ENCODE results near the gene LHFPL4.

DNA sequence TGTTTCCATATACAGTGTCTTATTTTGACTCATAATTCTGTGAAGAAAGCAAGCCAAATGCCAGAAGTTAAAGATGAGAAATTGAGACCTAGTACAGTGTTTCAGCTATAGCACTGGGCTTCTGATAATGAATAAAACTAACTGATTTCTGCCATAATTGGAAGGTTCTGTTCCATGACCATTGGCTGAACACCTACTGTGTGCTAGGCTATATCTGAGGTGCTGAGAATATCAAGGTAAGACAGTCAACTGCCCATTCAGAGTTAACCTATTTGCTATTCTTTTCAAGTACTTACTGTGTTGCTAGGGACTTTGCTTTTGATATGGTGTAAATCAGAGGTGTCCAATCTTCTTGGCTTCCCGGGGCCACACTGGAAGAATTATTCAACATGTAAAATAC is 73.4 kb downstream of the LHFPL4 start:
- TF ChIP-seq GATA2 (IDR thresholded peaks at IDR 0.05; ENCODE audit: low read depth, low read length) (no peak), GATA3 (IDR thresholded peaks at IDR 0.05; ENCODE audit: low read depth, low read length) (no peak)

All from SH-SY5Y (cell line).